A549 (cell line): Measurements from ENCODE around the gene MARCO. TPM values are rescaled to one million over a fixed set of nuclear protein-coding genes. Genes with fewer than 3 reads are reported as not detected.

Experiments used
- ATAC-seq, 2 experiments: fragments of 200-7000 bp in 1 of 2; fragments of >200 bp in 1 of 2; cut with Nextera tagmentation in 1 of 2; cut with Tn5 transposase in 1 of 2; 3 replicates each; pipeline versions ENCODE4 v1.8.0 to v1.9.1; 2018 to 2020; ENCODE audit warnings: mild to moderate bottlenecking in 1 of 2, moderate library complexity in 1 of 2
- CTCF ChIA-PET: fragments of 300-600 bp; sonication (Branson Sonifier 250); formaldehyde crosslinking; extraction: SDS; loops from one replicate; lab custom pipeline; 2021; ENCODE audit warnings: antibody characterized with exemption, inconsistent platforms; lab: Yijun Ruan, JAX
- POLR2A ChIA-PET: fragments of 350-600 bp; formaldehyde crosslinking; extraction: SDS; loops from one replicate; lab custom pipeline; 2021; ENCODE audit warnings: antibody characterized with exemption, inconsistent platforms; lab: Yijun Ruan, JAX
- DNase-seq, 2 experiments: peaks; one replicate each; pipeline versions ENCODE4 v3.0.0 to v3.0.0-alpha.2; 2011 to 2016; ENCODE audit warnings: low read depth in 1 of 2, low spot score in 1 of 2
- FAIRE-seq: peaks from 2 replicates; lab custom pipeline; 2011; peaks lifted over from hg19 to GRCh38; lab: Jason Lieb, UNC
- H3K27ac ChIP-seq, 2 experiments: fragments of >200 bp; sonication (Bioruptor Twin); formaldehyde crosslinking; 3 replicates each; pipeline ENCODE4 v1.5.1; 2016 to 2017
- H3K4me1 ChIP-seq: fragments of >200 bp; sonication (Bioruptor Twin); formaldehyde crosslinking; 3 replicates; pipeline ENCODE4 v1.6.1; 2016
- H3K4me2 ChIP-seq: fragments of >200 bp; sonication (Bioruptor Twin); formaldehyde crosslinking; 3 replicates; pipeline ENCODE4 v1.6.1; 2016
- H3K4me3 ChIP-seq: fragments of >200 bp; sonication (Bioruptor Twin); formaldehyde crosslinking; 3 replicates; pipeline ENCODE4 v1.5.1; 2016
- H3K9me3 ChIP-seq: fragments of >200 bp; sonication (Bioruptor Twin); formaldehyde crosslinking; 3 replicates; pipeline ENCODE4 v1.6.1; 2016
- BHLHE40 ChIP-seq: IDR thresholded peaks from 2 replicates; pipeline ENCODE4 v1.6.1; 2012; ENCODE audit warnings: low read depth, low read length, inconsistent platforms
- CBX2 ChIP-seq: fragments of 200-600 bp; sonication (generic); IDR thresholded peaks from 2 replicates; pipeline ENCODE4 v1.6.1; 2016; ENCODE audit warnings: low read depth, mild to moderate bottlenecking, borderline replicate concordance
- CBX8 ChIP-seq: fragments of 200-600 bp; sonication (generic); IDR thresholded peaks from 2 replicates; pipeline ENCODE4 v1.6.1; 2016
- CEBPB ChIP-seq, 2 experiments: fragments of >200 bp in 1 of 2; sonication (Bioruptor Twin) in 1 of 2; formaldehyde crosslinking in 1 of 2; IDR thresholded peaks; 2 replicates each; pipeline ENCODE4 v1.6.1; 2012 to 2016
- EHMT2 ChIP-seq: fragments of 200-600 bp; sonication (generic); IDR thresholded peaks from 2 replicates; pipeline ENCODE4 v1.6.1; 2016; ENCODE audit warnings: antibody characterized with exemption, low read depth, mild to moderate bottlenecking, moderate library complexity
- ELK1 ChIP-seq: fragments of 150-350 bp; IDR thresholded peaks from 2 replicates; pipeline ENCODE4 v1.6.1; 2014; ENCODE audit warnings: low read depth, mild to moderate bottlenecking, low read length
- FOSB ChIP-seq: fragments of 250-450 bp; sonication (Bioruptor Pico); IDR thresholded peaks from 2 replicates; pipeline ENCODE4 v1.5.0; 2020; ENCODE audit warnings: mild to moderate bottlenecking, moderate library complexity
- FOSL2 ChIP-seq, 2 experiments: fragments of 450-650 bp in 1 of 2; fragments of >200 bp in 1 of 2; sonication (Bioruptor Twin) in 1 of 2; formaldehyde crosslinking; IDR thresholded peaks; 2 replicates each; pipeline versions ENCODE4 v1.5.0 to v1.6.1; 2016 to 2020; ENCODE audit warnings: mild to moderate bottlenecking in 1 of 2, moderate library complexity in 1 of 2
- HDAC2 ChIP-seq: fragments of 200-600 bp; sonication (generic); IDR thresholded peaks from 2 replicates; pipeline ENCODE4 v1.6.1; 2016
- HEYL ChIP-seq: fragments of 250-450 bp; sonication (Bioruptor Pico); IDR thresholded peaks from 2 replicates; pipeline ENCODE4 v1.8.0; 2021; ENCODE audit warnings: mild to moderate bottlenecking, moderate library complexity
- HOXA7 ChIP-seq: fragments of 250-450 bp; sonication (Bioruptor Pico); IDR thresholded peaks from 2 replicates; pipeline ENCODE4 v1.5.0; 2020; ENCODE audit warnings: mild to moderate bottlenecking, moderate library complexity
- HOXB5 ChIP-seq: fragments of 250-450 bp; sonication (Bioruptor Pico); IDR thresholded peaks from 2 replicates; pipeline ENCODE4 v1.5.0; 2020; ENCODE audit warnings: mild to moderate bottlenecking, moderate library complexity
- JUN ChIP-seq, 2 experiments: fragments of >200 bp; sonication (Bioruptor Twin); formaldehyde crosslinking; IDR thresholded peaks; 2 replicates in 1 of 2; 3 replicates in 1 of 2; pipeline ENCODE4 v1.6.1; 2016 to 2017
- KDM1A ChIP-seq: fragments of 200-600 bp; sonication (generic); IDR thresholded peaks from 2 replicates; pipeline ENCODE4 v1.6.1; 2016; ENCODE audit warnings: low read depth, mild to moderate bottlenecking
- MAFK ChIP-seq: fragments of 450-650 bp; IDR thresholded peaks from 2 replicates; pipeline ENCODE4 v1.6.1; 2014; ENCODE audit not compliant: partially characterized antibody
- NFE2L2 ChIP-seq: fragments of 150-350 bp; conservative IDR thresholded peaks from 2 replicates; pipeline ENCODE4 v1.6.1; 2014; ENCODE audit warnings: low read length
- NPAS2 ChIP-seq: fragments of 250-450 bp; sonication (Bioruptor Pico); IDR thresholded peaks from 2 replicates; pipeline ENCODE4 v1.8.0; 2022; ENCODE audit warnings: mild to moderate bottlenecking, moderate library complexity, borderline replicate concordance
- NR3C1 ChIP-seq: fragments of >200 bp; sonication (Bioruptor Twin); formaldehyde crosslinking; IDR thresholded peaks from 3 replicates; pipeline ENCODE4 v1.6.1; 2017
- POLR2AphosphoS2 ChIP-seq: conservative IDR thresholded peaks from 2 replicates; pipeline ENCODE4 v1.6.1; 2012; ENCODE audit warnings: low read length, improper control_type of control experiment, inconsistent platforms
- RARB ChIP-seq: fragments of 250-450 bp; sonication (Bioruptor Pico); IDR thresholded peaks from 2 replicates; pipeline ENCODE4 v1.8.0; 2021; ENCODE audit warnings: mild to moderate bottlenecking, moderate library complexity
- REST ChIP-seq: fragments of 200-600 bp; sonication (generic); IDR thresholded peaks from 2 replicates; pipeline ENCODE4 v1.6.1; 2016; ENCODE audit warnings: antibody characterized with exemption, mild to moderate bottlenecking, moderate library complexity
- RNF2 ChIP-seq: fragments of 200-600 bp; sonication (generic); IDR thresholded peaks from 2 replicates; pipeline ENCODE4 v1.6.1; 2016; ENCODE audit warnings: low read depth, mild to moderate bottlenecking, antibody characterized with exemption, moderate library complexity, borderline replicate concordance
- ZC3H11A ChIP-seq: fragments of 450-650 bp; IDR thresholded peaks from 2 replicates; pipeline ENCODE4 v1.6.1; 2014; ENCODE audit warnings: antibody characterized with exemption, mild to moderate bottlenecking
- ZSCAN20 ChIP-seq: fragments of 250-450 bp; sonication (Bioruptor Pico); IDR thresholded peaks from 2 replicates; pipeline ENCODE4 v1.8.0; 2022; ENCODE audit warnings: mild to moderate bottlenecking, moderate library complexity
- WGBS: methylation state at CpG from one replicate; pipeline ENCODE4 v1.1.6; 2017; ENCODE audit errors: missing lambda C conversion rate; 5-methylcytosine and 5-hydroxymethylcytosine counted together
- polyA plus RNA-seq, 4 experiments: library from polyadenylated mRNA; depleted of rRNA in 3 of 4; stranded (reverse); fragments of >200 nt; fragmentation: RNase III in 1 of 4; extraction: RNeasy Plus Mini Kit Qiagen cat#74134 plus additional on column Dnase treatment in 1 of 4; gene quantifications; 2 replicates in 3 of 4; 3 replicates in 1 of 4; pipeline ENCODE4 v1.2.3, GENCODE V29; 2011 to 2017
- TF ChIP-seq, protein P1 (sequence below): fragments of 250-450 bp; sonication (Bioruptor Pico); IDR thresholded peaks from 2 replicates; pipeline ENCODE4 v1.5.0; 2021; ENCODE audit warnings: mild to moderate bottlenecking, moderate library complexity, borderline replicate concordance
- TF ChIP-seq, protein P2 (sequence below): fragments of >200 bp; sonication (Bioruptor Twin); formaldehyde crosslinking; IDR thresholded peaks from 3 replicates; pipeline ENCODE4 v1.6.1; 2016

MARCO gene
- polyA plus RNA-seq, 2 of the 4 experiments (the other 2 are of a cell fraction) = 0.05 TPM; not detected in 1

- CTCF ChIA-PET = interaction anchor here (0.9 to 1.9 kb wide), 3 partner anchors 21 to 286 kb away, joined by 3 to 4 read pairs (median 3); no protein-coding TSS in a partner anchor
- Histone ChIP-seq H3K4me3 (no peak overlapping the region), H3K4me2 (no peak overlapping the region), H3K27ac (no peak overlapping the region), H3K9me3 (peaks cover 3% of the 10 kb centered on the region; the same call in 1 of the 3 replicates), H3K4me1 (no peaks in the 10 kb centered on the region)
- POLR2A ChIA-PET = no interaction called here
- ATAC-seq = no peak
- no peak for FAIRE-seq
- no peak for DNase-seq
- 38% methylated on average over 5 of the region's 6 CpGs for WGBS
- no peak for TF ChIP-seq NFE2L2
- no peak for TF ChIP-seq FOSB
- no peak for TF ChIP-seq EHMT2
- TF ChIP-seq REST = no peak
- no peak for TF ChIP-seq JUN (IDR thresholded peaks at IDR 0.05)
- TF ChIP-seq CBX2 = no peak
- TF ChIP-seq RARB = no peak
- no peak for TF ChIP-seq NPAS2 (CRISPR knock-in tag)
- TF ChIP-seq ZSCAN20 = no peak
These were observed 63.6 kb downstream of the MARCO start for GRCh38 chr2:119005555-119005954.

- POLR2A ChIA-PET = no interaction called here
- no peak overlapping the region for H3K4me2 ChIP-seq
- CTCF ChIA-PET = interaction anchor here (1.9 to 3.3 kb wide), 2 partner anchors 124 to 285 kb away, joined by 4 to 13 read pairs; no protein-coding TSS in a partner anchor
- no peak overlapping the region for H3K27ac ChIP-seq
- 40% methylated on average over 7 of the region's 7 CpGs for WGBS
- FAIRE-seq (no peak), DNase-seq (no peak), ATAC-seq (no peak)
- no peak overlapping the region for H3K4me3 ChIP-seq
- no peaks in the 10 kb centered on the region for H3K4me1 ChIP-seq
- H3K9me3 ChIP-seq = peaks cover 3% of the 10 kb centered on the region; the same call in 1 of the 3 replicates
- no peak for TF ChIP-seq ZC3H11A
- no peak for TF ChIP-seq RNF2
- TF ChIP-seq CEBPB (IDR thresholded peaks at IDR 0.05) = no peak
- TF ChIP-seq, protein P1, sequence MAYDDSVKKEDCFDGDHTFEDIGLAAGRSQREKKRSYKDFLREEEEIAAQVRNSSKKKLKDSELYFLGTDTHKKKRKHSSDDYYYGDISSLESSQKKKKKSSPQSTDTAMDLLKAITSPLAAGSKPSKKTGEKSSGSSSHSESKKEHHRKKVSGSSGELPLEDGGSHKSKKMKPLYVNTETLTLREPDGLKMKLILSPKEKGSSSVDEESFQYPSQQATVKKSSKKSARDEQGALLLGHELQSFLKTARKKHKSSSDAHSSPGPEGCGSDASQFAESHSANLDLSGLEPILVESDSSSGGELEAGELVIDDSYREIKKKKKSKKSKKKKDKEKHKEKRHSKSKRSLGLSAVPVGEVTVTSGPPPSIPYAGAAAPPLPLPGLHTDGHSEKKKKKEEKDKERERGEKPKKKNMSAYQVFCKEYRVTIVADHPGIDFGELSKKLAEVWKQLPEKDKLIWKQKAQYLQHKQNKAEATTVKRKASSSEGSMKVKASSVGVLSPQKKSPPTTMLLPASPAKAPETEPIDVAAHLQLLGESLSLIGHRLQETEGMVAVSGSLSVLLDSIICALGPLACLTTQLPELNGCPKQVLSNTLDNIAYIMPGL (CRISPR knock-in tag) = no peak
- TF ChIP-seq CBX8 = no peak
- no peak for TF ChIP-seq HOXA7 (CRISPR knock-in tag)
- TF ChIP-seq, protein P2, sequence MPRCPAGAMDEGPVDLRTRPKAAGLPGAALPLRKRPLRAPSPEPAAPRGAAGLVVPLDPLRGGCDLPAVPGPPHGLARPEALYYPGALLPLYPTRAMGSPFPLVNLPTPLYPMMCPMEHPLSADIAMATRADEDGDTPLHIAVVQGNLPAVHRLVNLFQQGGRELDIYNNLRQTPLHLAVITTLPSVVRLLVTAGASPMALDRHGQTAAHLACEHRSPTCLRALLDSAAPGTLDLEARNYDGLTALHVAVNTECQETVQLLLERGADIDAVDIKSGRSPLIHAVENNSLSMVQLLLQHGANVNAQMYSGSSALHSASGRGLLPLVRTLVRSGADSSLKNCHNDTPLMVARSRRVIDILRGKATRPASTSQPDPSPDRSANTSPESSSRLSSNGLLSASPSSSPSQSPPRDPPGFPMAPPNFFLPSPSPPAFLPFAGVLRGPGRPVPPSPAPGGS = no peak
These were observed 64.4 kb downstream of the MARCO start for GRCh38 chr2:119006441-119006840.

DNA sequence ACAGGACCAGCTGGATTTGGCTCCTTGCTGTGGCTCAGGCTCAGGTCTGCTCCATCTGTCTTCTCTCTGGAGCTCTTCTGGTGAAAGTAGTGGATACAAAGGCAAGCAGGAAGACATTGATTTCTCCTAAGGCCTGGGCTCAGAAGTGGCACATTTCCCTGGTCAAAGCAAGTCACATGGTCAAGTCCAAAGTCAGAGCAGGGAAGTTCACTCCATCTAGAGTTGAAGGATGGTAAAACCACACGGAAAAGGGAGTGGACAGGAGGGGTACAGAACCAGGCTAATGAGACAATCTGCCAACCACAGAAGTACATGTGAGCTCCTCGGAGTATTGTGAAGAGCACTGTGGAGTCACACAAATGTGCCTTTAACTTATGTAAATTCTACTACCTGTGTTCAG lies 66.1 kb downstream of the MARCO start:
- H3K9me3 ChIP-seq = peaks cover 3% of the 10 kb centered on the region; the same call in 1 of the 3 replicates
- ATAC-seq (peak in 1 of 2 experiments; percentile 66; a peak in 3 of 6 replicates), FAIRE-seq (no peak), DNase-seq (peak; percentile 5 to 40)
- no peak overlapping the region for H3K27ac ChIP-seq
- ChIA-PET CTCF (interaction anchor here (0.6 to 3.3 kb wide), 5 partner anchors 88 to 303 kb away, joined by 3 to 13 read pairs (median 3); no protein-coding TSS in a partner anchor), POLR2A (no interaction called here)
- H3K4me3 ChIP-seq = no peak overlapping the region
- H3K4me2 ChIP-seq = no peak overlapping the region
- 7% methylated on average over 2 of the region's 2 CpGs for WGBS
- no peak for TF ChIP-seq MAFK
- no peak for TF ChIP-seq BHLHE40
- no peak for TF ChIP-seq RNF2
- no peak for TF ChIP-seq EHMT2
- no peak for TF ChIP-seq HEYL (CRISPR knock-in tag)
- TF ChIP-seq NPAS2 (CRISPR knock-in tag) = no peak
- TF ChIP-seq HOXB5 = no peak
- no peak for TF ChIP-seq NR3C1
- TF ChIP-seq FOSL2 (IDR thresholded peaks at IDR 0.05) = no peak
- no peak for TF ChIP-seq FOSL2 (CRISPR knock-in tag; IDR thresholded peaks at IDR 0.05)
- TF ChIP-seq NFE2L2 = no peak
- TF ChIP-seq KDM1A = no peak
- no peak for TF ChIP-seq HDAC2
- no peak for TF ChIP-seq POLR2AphosphoS2
- TF ChIP-seq JUN (IDR thresholded peaks at IDR 0.05) = no peak
- TF ChIP-seq ELK1 = no peak
- H3K4me1 ChIP-seq = no peaks in the 10 kb centered on the region
